NCI-H524 treated with DMSO at 0.1 percent for 48 hours (cell line): ENCODE data around the gene C3orf52.
"Not testable (repeated sequence)": the region's sequence is repeated elsewhere in the genome, so short reads cannot be mapped to it uniquely, and the experiment has no call there.

Experiments
- DNase-seq: peaks from one replicate; lab custom pipeline; 2025; lab: John Stamatoyannopoulos, UW

The C3orf52 gene, protein sequence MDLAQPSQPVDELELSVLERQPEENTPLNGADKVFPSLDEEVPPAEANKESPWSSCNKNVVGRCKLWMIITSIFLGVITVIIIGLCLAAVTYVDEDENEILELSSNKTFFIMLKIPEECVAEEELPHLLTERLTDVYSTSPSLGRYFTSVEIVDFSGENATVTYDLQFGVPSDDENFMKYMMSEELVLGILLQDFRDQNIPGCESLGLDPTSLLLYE

DNA sequence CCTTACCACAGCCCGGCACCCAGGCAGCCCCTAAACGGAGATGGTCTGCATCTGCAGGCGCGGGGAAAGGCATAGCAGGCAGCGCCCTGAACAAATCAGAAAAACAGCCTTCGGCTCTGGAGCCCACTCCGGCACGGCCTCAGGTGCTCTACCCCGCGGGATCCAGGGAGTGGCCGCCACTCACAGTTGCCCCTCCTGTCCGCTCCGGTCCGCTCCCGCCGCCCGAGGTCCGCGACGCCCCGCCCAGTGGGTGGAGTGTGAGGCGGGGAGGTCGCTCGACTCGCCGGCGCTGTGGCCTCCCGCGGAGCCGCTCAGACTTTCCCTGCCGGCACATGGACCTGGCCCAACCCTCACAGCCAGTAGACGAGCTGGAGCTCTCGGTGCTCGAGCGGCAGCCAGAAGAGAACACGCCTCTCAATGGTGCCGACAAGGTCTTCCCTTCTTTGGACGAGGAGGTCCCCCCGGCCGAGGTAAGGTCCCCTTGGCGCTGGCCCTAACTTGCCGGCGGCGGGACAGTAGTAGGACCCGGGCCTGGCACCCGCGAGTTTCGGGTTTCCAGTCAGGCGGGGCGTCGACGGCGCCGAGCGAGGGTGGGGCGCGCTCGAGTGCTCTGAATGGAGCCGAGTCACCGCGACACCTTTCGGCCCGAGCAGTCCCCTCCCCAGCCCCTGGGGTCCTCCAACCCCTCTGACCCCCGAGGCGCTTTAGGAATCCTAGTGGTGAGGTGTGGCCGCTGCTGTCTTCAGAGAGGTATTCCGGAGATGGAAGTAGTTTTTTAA is at the start of gene C3orf52:
Gene C3orf52 (plus strand): TSS at position 314 of the 779 bp plus-strand sequence. CDS start 19 bp downstream, at position 333.
- no peak for DNase-seq

DNA sequence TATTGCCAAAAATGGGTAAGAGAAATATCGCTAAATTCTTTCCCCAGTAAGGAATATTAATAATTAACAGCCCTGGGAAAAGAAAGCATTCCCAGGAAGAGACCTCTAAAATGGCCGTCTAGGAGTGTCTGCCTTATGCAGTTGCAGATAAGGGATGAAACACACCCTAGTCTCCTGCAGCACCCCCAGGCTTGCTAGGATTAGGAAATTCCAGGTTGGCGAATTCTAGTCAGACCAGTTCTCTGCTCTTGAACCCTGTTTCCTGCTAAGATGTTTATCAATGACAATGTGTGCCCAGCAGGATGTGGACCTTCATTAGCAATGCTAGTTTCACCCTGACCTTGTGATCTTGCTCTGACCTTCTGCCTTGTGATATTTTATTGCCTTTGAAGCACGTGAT is 49.0 kb upstream of the C3orf52 start:
- not testable (repeated sequence) for DNase-seq

DNA sequence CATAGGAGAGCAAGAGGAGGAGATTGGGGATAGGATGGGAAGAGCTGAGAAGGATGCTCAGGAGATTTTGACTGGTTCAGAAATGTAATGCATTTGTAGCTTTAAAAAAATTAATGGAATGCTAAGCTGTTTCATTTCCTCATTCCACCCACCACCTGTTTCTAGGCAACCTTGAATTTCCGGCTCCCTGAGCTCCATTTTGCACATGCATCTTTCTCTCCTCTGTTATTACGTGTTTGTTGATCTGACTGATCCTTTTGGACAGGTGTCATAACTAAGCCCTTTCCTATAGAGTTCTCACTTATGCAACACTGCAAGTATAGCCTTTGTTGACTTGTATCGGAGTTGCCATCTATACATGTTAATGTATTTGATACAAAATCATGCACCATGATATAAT is 47.3 kb upstream of the C3orf52 start:
- DNase-seq, result no peak

DNA sequence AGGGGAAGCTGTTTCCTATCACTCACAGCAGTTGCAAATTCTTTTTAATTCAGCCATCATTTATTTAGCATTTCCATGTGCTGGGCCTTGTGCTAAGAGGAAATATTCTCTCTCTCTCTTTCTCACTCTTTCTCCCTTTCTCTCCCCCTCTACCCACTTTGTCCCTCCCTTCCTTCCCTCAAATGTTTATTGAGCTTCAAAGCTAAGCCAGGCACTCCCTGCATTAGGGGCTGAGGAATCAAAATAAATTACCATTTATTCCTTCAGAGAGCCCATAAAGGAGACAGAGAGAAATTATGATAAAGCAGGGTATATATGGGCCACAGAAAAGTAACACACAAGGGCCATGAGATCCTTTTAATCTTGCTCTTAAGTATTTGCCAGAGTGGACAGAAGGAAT is 44.9 kb upstream of the C3orf52 start:
- no peak for DNase-seq

DNA sequence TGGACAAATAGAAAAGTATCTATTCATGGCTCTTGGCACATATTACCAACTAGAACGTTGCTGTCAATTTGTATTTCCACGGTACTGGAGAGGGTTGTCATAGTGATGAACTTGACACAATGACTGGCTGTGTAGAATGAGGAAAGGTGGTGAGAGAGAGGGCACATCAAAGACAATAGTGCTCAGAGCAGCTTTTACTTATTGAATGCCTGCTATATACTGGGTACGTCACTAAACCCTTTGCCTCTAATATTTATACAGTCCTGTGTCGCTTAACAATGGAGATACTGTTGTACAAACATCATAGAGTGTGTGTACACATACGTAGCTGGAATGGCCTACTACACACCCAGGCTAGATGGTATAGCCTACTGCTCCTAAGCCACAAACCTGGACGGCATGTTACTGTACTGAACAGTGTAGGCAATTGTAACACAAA is 43.3 kb upstream of the C3orf52 start:
- DNase-seq, result no peak

DNA sequence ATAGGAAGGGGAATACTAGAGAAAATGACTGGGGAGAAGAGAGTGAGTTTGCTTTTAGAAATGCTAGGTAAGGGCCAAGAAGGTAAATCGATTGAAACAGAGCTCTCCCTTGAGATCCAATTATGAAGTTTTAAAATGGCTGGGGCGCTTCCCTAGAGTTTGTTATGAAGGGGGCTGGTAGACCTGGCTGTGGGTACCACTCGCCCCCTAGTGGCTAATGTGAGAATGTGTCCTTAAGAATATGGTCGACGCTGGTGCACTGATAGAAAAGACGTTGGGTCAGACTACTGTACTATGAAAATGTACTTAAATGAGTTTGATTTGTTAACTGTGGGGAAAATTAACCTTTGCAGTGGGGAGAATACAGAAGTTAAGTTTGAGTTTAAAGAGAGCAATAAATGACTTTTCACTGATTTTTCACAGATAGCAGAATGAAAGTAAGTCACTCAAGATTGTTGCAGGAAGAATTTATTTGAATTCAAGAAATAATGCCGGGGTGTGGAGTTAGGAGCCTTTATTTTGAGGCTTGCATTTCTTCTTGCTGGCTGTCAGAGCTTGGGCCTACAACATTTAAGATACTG is 42.5 kb upstream of the C3orf52 start:
- DNase-seq, result peak; percentile 83

DNA sequence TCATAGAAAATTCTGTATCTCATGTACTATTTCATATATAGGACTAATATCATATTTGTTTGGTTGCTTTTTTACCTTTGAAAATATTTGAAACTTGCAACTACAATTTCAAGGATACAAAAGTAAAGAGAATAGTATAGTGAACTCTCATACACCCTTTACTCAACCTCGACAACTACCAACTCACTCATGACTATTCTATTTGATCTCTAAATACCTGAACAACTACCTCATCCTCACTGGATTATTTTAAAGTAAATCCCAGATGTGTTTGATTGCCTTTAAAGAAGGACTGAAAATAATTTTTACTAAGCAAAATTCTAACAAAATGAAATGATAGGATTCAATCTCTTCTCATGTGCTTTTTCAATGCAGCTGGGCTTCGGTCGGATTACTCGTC is 39.6 kb upstream of the C3orf52 start:
- DNase-seq, result no peak

DNA sequence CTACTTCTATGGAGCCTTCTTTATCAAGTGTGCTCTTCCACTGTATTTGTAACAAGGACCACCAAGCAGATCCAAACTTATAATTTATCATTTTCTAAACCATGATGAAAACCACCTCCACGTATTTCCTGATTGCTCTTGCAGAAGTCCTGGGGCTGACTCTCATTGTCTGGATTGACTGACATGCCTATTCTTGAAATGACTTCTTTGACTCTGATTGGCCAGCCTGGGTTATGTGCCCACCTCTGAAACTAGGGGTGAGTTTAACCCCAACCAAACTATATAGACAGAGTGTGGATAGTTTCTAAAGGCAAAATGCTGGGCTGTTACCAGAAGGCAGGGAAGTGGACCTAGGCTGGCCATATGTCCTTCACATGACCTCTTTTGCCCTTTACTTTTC is 38.9 kb upstream of the C3orf52 start:
- no peak for DNase-seq

DNA sequence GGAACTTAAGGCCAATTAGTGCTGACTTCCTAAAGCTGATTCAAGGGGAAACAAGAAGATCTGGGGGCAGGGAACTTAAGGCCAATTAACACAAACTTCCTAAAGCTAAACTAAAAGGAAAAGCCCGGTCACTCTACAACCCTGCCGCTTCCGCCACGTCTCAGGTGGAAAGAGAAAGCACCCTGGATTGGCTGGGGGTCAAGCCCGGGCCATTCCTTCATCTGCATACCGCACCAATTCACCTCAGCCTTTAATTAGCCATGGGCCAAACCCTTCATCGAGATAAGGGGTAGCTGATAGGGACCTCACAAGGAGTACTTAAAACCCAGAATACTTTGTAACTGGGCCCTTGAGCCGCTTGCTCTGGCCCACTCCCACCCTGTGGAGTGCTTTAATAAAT is 37.3 kb upstream of the C3orf52 start:
- DNase-seq, result no peak

DNA sequence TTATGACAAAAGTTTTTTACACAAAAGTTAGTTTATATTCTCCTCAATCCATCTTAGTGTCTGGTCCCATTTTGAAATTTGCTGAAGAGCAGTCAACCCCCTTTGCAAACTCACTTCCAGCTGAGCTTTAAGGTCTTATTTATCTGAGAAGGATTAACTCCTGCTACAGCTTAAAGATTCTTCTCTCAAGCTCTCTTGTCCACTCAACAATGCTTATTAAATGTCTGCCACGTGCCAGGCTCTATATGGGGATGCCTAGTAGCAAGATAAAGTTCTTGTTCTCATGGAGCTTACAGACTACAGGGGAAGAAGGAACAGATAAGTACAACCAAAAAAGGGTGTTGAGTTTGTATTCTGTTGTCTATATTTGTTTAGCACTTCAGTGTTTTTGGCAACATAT is 33.0 kb upstream of the C3orf52 start:
- peak; percentile 30 for DNase-seq

DNA sequence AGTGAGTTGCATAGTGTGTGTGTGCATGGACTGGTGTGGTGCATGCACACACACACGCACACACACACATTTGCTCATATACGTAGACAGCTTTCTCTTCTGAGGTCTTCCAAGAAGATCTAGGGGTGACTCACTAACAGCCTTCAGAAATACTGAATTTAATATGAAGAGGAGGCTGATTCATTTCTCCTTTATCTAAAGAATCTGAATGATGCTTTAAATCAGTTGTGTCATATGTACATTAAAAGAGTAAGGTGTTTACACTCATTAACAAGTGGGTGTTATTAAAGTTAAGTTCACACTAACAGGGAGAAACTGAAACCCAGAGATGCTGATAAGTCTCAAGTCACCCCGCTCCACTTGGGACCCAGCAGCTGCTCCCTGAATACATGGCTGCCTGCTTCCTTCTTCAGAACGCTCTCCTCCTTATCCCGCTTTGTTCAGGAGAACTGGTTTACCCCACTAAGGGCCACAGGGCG is 29.7 kb upstream of the C3orf52 start:
- no peak for DNase-seq

DNA sequence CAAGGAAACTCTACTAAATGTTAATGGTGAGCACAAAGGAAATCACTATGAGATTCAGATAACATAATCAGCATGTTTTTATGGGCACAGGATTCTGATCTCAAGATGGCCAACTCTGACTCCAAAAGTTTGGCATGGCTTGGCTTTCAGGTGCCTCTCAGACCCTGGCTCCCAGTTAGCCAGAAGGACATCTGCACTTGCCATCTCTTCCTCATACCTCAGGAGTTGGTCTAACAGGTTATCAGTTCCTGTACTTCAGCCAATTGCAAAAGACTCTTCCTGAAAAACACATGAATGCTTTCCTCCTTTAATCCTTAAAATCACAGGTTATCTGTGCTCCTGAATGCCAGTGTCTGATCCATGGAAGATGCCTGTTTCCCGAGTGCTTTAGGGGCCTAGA is 26.7 kb upstream of the C3orf52 start:
- no peak for DNase-seq

DNA sequence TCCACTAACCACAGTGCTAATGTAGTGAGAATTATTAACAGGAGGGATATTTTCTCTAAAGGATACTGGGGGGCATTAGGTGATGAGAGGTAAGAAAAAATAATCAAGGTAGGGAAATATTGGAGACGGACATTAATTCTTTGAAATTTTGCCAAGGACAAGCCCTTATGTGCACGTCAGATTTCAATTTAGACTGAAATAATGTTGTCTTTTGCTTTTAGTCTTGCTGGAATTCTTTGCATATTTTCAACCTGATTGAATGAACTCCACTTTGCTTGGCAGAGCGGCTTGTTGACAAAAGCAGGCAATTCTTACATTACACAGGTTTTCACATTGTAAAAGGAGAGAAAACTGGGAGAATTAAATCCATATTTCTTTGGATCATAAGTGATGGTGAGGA is 25.0 kb upstream of the C3orf52 start:
- no peak for DNase-seq

DNA sequence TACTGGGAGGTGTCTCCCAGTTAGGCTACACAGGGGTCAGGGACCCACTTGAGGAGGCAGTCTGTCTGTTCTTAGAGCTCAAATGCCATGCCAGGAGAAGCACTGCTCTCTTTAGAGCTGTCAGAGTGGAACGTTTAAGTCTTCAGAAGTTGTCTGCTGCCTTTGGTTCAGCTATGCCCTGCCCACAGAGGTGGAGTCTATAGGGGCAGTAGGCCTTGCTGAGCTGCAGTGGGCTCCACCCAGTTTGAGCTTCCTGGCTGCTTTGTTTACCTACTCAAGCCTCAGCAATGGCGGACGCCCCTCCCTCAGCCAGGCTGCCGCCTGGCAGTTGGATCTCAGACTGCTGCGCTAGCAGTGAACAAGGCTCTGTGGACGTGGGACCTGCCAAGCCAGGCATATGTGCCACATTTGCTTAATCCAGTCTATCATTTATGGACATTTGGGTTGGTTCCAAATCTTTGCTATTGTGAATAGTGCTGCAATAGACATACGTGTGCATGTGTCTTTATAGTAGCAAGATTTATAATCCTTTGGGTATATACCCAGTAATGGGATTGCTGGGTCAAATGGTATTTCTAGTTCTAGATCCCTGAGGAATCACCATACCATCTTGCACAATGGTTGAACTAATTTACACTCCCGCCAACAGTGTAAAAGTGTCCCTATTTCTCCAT is 13.7 kb upstream of the C3orf52 start:
- DNase-seq, result not testable (repeated sequence)

DNA sequence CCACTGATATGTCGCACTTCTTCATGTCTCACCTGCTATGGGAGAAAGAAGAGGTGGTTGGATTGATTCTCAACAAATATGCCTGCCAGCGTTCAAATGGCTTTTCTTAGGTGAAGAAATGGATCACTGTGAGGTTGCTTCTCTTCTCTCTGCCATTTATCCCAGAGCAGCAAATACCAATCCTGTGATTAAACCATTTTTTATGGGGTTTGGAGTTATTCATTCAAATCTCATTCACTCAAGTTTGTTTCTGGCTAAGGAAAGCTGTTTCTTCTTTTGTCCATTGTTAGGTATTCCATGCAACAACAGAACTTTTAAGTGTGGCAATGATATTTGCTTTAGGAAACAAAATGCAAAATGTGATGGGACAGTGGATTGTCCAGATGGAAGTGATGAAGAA is 12.2 kb upstream of the C3orf52 start:
- DNase-seq, result no peak

DNA sequence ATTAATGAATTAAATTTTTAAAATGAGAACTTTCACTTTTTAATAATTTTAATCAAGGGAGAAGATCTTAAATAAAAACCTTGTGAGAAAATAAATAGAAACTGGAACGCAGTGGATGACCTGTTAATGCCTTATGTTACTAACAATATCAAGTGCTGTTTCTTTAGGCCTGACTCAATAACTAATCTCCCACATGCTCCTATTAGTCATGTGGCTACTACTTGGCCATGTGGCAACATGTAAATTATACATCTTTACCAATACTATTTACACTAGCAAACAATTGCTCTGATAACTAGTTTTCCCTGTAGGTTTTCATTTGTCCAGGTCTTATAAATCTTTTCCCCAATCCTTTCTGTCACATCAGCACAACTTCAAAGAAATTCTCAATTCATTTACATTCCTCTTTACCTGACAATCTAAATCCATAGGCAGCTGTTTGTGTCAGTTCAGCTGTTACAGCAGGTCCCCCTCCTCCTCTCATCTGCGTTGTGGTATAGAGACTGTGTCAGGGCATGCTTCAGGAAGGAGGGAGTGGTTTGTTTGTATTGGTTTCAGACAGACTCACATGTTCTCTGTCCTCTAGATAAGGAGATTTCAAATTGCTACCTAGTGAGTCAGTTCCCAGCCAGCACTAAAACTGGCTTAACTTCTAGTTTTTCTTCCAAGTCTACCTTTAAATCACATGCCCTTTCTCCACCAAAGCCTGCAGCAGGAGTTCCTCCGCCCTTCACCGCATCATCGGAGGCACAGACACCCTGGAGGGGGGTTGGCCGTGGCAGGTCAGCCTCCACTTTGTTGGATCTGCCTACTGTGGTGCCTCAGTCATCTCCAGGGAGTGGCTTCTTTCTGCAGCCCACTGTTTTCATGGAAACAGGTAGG is 11.3 kb upstream of the C3orf52 start:
- DNase-seq, result peak; percentile 68

DNA sequence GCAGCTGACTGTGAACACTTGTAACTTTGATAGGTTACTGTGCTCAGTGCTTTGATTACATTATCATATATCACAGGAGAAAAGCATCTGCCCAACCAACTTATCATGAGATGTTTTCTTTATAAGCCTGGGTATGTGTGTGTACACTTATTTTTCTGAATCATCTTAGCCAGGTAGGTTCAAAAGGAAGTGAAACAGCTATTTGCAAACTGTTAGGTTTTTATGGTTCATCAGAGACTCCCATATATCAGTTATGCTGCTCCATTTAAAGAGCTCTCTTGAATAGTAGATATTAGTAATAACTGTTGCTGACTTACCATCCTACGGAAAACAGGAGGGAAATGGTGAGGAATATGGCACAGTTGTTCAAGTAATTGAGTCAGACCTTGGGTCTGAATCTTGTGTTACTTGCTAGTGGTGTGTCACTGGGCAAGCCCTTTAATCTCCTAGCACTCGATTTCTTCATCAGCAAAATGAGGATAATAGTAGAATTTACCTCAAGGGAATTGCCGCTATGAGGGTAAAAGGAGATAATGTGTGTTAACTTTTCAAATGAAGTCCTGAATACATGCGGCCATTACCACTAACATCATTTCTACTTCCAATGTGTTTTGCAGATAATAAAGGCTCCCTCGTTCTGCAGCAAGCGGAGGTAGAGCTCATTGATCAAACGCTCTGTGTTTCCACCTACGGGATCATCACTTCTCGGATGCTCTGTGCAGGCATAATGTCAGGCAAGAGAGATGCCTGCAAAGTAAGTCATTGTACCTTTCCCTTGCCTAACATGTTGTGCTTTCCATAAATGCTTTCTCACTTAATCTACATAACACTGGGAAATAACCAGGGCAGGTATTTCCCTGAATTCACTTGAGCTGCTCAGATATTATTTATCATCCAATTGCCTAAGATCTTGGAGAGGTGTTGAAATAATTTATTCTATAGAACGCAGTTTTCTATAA is 7.8 kb upstream of the C3orf52 start:
- no peak for DNase-seq

DNA sequence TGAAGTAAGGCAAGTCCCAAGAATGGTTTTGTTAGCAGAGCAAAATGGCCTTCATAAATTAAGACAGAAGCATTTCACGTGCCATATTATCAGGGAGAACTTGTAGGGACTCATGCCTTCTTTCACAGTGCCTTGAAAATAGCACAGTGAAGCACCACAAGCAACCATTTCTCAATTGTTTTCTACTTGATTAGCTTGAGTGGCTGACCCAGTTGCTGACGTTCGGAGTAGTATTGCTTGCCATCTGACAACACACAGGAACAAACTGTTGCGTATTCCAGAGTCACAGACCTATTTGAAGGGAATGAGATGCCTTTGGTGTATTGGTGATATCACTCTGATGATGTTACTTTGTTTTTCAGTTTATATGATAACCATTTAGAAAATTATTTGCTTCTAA is 3.0 kb upstream of the C3orf52 start:
- no peak for DNase-seq

DNA sequence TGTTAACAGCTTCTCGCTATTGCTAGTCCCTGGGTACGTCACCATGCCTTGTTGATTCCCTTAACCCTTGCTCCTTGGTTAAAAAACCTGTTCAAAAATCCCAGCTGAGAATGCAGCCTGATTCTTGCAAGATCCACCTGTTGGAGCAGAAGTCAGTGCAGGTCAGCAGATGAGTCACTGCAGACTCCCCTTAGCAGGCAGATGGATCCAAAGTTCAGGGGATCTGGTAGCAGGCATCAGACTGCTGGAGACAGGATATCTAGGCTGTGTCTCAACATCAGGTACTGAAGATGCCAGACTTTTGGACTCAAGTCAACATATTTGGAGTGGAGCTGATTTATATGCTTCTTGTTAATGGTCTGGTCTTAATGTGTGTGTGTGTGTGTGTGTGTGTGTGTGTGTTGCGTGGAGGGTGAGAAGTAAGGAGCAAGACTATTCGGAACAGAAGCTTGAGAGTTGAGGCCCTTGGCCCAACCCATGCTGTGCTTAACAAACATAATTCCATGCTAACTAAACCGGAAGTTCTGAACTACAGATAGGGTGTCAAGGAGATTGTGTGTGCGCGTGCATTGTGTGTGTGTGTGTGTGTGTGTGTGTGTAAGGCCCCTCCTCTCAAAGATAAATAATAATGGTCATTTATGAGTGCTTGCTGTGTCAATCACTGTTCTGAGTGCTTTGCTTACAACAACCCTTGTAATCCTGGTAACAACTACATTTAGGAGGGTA is 1.0 kb upstream of the C3orf52 start:
- no peak for DNase-seq

DNA sequence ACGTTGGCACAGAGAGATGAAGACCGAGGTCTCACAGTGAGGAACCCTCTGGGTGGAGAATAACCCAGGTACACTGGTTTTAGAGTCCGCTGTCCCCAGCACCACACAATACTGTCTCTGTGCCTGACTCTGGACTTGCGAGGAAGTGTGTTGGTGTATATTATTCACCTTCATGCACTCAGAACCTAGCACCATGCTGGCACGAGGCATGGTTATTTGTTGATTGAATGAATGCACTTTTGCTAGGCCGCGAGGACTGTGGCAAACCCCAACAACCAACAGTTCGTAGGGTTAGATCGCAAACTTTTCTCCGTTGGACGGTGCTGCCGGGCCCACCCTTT is 484 bp upstream of the C3orf52 start:
- DNase-seq, result no peak
